GM13976 (cell line): Measurements from ENCODE around the gene CASKIN1.
"Not testable (repeated sequence)": the region's sequence is repeated elsewhere in the genome, so short reads cannot be mapped to it uniquely, and the experiment has no call there.

Experiments used
- DNase-seq: peaks from one replicate; pipeline ENCODE4 v3.0.0; 2012; ENCODE audit warnings: low spot score
- in situ Hi-C: fragments of 300-500 bp; cut with MboI; formaldehyde crosslinking; loops from one replicate; pipeline ENCODE4 v1.12.0; 2022; ENCODE audit warnings: low sequenced_read_pairs, mixed read lengths, inconsistent platforms; ENCODE audit not compliant: unreplicated experiment
- TF ChIP-seq, protein P1 (sequence below): IDR thresholded peaks from 2 replicates; pipeline ENCODE4 v1.5.1; 2012; ENCODE audit warnings: borderline replicate concordance, mild to moderate bottlenecking; ENCODE audit not compliant: insufficient read depth; ENCODE audit errors: extremely low read depth, missing control alignments, control extremely low read depth

Gene CASKIN1

DNA sequence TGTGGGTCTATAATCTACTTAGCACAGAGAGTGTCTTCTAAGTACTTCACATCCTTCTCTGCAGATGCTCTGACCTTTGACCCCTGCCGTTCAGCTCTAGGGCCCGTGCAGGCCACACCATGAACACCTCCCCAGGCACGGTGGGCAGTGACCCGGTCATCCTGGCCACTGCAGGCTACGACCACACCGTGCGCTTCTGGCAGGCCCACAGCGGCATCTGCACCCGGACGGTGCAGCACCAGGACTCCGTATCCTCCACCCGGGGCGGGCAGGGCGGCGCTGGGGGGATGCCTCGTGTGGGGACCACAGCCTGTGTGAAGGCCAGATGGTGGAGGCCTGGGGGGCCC, 9.5 kb upstream of the CASKIN1 start:
- TF ChIP-seq, protein P1, sequence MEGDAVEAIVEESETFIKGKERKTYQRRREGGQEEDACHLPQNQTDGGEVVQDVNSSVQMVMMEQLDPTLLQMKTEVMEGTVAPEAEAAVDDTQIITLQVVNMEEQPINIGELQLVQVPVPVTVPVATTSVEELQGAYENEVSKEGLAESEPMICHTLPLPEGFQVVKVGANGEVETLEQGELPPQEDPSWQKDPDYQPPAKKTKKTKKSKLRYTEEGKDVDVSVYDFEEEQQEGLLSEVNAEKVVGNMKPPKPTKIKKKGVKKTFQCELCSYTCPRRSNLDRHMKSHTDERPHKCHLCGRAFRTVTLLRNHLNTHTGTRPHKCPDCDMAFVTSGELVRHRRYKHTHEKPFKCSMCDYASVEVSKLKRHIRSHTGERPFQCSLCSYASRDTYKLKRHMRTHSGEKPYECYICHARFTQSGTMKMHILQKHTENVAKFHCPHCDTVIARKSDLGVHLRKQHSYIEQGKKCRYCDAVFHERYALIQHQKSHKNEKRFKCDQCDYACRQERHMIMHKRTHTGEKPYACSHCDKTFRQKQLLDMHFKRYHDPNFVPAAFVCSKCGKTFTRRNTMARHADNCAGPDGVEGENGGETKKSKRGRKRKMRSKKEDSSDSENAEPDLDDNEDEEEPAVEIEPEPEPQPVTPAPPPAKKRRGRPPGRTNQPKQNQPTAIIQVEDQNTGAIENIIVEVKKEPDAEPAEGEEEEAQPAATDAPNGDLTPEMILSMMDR: no peak
- in situ Hi-C loops: no loop called here
- DNase-seq: no peak

DNA sequence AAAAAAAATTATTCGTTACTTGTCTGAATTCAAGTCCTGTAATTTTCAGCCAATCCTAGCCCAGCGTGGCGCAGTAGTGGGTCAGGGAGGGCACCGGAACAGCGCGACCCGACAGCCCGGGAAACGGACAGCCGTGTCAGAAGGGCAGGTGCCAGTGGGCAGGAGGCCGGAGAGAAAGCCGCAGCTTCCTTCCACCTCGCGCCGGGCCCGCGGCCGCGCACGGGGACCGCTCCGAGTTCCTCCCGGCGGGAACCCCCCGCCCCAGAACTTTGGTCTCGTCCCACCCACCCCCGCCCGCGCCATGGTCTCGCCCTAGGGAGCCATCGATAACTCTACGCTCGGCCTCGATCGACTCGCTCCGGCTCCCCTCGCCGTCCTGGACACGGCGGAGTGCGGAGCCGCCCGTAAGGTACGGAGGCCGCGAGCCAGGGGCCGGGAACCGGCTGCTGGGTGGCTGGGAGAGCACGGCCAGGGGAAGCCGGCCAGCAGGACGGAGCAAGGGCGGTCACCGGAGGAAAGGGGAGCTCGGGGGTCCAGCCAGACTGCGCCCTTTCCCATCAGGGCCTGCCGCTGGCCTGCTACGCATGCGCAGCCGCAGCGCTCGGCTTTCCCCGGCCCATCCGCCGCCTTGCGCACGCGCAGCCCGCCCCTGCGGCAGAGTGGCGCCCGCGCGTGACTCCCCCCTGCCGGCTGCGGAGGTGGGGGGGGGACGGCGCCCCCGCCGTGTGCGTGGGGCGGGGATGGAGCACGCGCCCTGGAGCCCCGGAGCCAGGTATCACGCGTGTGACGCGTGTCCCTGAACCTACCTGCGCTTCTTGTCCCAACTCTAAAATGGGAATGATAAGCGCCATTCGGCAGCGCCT, 8.9 kb upstream of the CASKIN1 start, which contains the start of gene MLST8:
Gene MLST8 (plus strand): TSS at position 351 of the 863 bp plus-strand sequence. CDS start 632 bp downstream, outside the sequence.
- DNase-seq: peak; percentile 99
- in situ Hi-C loops: no loop called here
- TF ChIP-seq, protein P1: no peak

DNA sequence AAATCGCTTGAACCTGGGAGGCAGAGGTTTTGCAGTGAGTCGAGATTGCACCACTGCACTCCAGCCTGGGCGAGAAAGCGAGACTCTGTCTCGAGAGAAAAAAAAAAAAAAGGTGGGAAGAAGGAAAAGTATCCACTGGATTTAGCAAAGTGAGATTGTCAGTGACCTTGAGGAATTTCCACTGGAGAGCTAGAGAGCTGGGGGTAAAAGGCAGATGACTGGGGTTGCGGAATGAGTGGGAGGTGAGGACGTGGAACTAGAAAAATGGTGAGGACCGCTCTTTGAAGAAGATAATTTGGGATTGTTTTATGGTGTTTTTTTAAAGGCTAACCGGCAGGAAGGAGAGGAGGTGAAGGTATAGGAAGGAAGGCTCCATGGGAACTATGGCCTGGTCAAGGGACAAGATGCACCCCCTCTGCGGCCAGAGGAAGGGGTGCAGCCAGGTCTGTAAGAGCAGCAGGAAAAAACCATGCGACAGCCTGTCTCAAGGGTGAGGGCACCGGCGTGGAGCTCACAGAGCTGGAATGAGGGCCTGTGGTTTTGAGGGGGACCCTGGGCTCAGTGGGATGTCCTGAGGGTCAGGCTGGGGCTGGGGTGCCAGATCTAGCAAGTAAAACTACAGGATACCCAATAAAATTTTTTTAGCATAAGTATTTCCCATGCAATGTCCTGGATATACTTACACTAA, 8.2 kb upstream of the CASKIN1 start:
- in situ Hi-C loops: no loop called here
- TF ChIP-seq, protein P1: no peak

DNA sequence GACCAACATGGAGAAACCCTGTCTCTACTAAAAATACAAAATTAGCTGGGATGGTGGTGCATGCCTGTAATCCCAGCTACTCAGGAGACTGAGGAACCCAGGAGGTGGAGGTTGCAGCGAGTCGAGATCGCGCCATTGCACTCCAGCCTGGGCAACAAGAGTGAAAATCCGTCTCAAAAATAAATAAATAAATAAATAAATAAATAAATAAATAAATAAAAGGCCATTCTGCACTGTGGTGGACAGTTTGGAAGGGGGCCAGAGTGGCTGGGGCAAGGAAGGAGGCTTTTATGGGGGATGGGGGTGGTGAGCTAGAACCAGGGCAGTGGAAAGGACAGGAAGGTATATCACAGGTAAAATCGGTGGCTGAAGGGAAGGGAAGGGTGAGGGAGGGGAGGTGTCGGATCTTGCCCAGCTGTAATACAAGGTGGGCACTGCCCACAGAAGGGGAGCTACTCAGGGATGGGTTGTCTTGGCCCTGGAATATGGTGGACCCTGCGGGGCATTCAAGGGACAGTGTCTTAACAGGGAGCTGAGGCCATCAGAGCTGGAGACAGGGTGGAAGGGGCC, 6.8 kb upstream of the CASKIN1 start:
- in situ Hi-C loops, DNase-seq: not testable (repeated sequence)

More for the DNA sequence above, 8.2 kb upstream of the CASKIN1 start:
- DNase-seq: no peak

DNA sequence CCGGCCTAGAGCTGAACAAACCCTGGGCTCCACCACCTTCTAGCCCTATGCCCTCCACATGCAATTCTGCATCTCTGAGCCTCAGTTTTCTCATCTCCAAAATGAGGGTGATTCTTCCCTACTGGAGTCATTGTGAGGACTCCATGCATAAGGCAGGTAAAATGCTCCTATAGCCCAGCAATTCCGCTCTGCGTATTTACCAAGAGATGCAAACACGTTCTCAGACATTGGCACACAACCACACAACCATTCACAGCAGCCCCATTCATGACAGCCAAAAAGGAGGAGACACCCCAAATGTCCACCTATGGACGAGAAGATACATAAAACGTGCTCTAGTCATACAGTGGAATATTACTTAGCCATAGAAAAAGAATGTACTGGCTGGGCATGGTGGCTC, 3.9 kb upstream of the CASKIN1 start:
- no peak for DNase-seq
- in situ Hi-C loops: no loop called here
- TF ChIP-seq, protein P1: no peak

DNA sequence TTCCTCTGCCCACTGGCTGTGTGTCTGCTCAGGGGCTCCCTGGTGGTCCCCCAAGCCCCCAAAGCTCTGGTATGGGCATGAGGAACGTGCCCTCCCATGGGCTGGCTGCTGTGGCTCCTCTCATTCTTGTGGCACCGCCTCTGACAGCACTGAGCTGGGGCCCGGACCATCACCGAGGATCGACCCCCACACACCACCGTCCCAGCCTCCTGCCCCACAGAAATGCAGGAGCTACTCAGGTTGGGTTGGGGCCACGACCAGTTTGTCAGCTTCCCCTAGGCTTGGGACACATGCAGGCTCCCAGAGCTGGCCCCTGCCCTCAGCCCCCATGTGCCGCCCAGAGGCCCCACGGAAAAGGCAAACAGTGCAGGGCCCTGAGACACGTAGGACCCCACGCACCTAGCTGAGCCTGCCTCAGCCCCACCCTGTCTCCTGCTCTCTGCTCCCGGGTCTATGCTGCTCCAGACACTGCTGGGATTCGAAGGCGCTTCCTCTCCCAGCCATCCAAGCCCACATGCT, 3.3 kb upstream of the CASKIN1 start:
- DNase-seq: no peak
- TF ChIP-seq, protein P1: no peak
- in situ Hi-C loops: no loop called here
